ENCODE results near the gene DLEC1.

The DLEC1 gene

DNA sequence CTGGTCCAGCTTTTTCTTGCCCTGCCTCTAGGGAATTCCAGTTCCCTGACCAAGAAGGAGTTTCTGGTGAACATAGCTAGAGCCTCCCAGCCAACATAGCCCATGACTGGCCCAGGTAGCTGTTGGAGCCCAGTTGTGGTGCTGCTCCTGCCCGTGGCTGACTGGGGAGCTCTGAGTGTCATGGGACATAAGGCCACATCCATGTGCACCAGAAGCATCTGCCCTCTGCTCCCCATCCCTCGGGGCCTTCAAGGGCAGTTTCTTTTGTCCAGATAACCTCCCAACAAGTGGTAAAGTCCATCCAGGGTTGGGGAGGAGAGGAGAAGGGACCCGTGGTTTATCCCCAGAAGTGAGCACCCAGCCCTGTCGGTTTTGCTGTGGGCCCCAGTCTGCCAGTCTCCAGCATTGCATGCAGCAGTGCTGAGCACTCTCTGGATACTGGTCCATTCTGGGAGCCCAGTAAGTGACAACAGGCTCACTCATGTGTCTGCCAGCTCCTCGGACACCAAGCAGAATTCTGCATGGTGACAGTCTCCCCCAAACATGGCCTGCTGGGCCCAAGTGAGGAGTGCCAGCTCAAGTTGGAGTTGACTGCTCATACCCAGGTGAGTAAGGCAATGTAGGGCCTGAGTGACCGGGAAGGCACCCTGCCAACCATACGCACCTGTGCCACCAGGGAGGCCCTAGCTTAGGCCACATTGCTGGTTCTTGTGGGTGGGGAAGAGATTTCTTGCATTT lies 69.1 kb downstream of the DLEC1 start:
- Histone ChIP-seq H3K9me2 (replicated peaks; ENCODE audit: low read depth, low read length) (no peaks in the 10 kb centered on the region), H3K36me3 (ENCODE audit: insufficient read depth, low read length) (no peaks in the 10 kb centered on the region), H3F3A (ENCODE audit: low read depth) (no peaks in the 10 kb centered on the region), H3K4me2 (ENCODE audit: low read depth, low read length, poor library complexity, severe bottlenecking) (no peak overlapping the region), H3K27me3 (ENCODE audit: insufficient read depth, low read length, poor library complexity, severe bottlenecking) (no peaks in the 10 kb centered on the region), H3K4me1 (ENCODE audit: insufficient read depth, low read length, poor library complexity, severe bottlenecking) (no peaks in the 10 kb centered on the region), H3K9me3 (ENCODE audit: insufficient read depth, low read depth, low read length) (peaks cover 5% of the 10 kb centered on the region; the same call in 1 of the 2 replicates), H3K79me2 (ENCODE audit: insufficient read depth, low read length) (no peaks in the 10 kb centered on the region), H2AFZ (ENCODE audit: low read length) (no peak overlapping the region), H3K9ac (ENCODE audit: low read depth, low read length, poor library complexity, severe bottlenecking) (no peak overlapping the region), H4K20me1 (ENCODE audit: insufficient read depth, low read length, poor library complexity, severe bottlenecking) (no peaks in the 10 kb centered on the region), H3K4me3 (ENCODE audit: low read length, poor library complexity, severe bottlenecking) (no peak overlapping the region)
- TF ChIP-seq, protein P1, sequence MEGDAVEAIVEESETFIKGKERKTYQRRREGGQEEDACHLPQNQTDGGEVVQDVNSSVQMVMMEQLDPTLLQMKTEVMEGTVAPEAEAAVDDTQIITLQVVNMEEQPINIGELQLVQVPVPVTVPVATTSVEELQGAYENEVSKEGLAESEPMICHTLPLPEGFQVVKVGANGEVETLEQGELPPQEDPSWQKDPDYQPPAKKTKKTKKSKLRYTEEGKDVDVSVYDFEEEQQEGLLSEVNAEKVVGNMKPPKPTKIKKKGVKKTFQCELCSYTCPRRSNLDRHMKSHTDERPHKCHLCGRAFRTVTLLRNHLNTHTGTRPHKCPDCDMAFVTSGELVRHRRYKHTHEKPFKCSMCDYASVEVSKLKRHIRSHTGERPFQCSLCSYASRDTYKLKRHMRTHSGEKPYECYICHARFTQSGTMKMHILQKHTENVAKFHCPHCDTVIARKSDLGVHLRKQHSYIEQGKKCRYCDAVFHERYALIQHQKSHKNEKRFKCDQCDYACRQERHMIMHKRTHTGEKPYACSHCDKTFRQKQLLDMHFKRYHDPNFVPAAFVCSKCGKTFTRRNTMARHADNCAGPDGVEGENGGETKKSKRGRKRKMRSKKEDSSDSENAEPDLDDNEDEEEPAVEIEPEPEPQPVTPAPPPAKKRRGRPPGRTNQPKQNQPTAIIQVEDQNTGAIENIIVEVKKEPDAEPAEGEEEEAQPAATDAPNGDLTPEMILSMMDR (conservative IDR thresholded peaks at IDR 0.05; ENCODE audit: low read length), result no peak
- no peak for TF ChIP-seq EZH2phosphoT487 (IDR thresholded peaks at IDR 0.05; ENCODE audit: borderline replicate concordance)

DNA sequence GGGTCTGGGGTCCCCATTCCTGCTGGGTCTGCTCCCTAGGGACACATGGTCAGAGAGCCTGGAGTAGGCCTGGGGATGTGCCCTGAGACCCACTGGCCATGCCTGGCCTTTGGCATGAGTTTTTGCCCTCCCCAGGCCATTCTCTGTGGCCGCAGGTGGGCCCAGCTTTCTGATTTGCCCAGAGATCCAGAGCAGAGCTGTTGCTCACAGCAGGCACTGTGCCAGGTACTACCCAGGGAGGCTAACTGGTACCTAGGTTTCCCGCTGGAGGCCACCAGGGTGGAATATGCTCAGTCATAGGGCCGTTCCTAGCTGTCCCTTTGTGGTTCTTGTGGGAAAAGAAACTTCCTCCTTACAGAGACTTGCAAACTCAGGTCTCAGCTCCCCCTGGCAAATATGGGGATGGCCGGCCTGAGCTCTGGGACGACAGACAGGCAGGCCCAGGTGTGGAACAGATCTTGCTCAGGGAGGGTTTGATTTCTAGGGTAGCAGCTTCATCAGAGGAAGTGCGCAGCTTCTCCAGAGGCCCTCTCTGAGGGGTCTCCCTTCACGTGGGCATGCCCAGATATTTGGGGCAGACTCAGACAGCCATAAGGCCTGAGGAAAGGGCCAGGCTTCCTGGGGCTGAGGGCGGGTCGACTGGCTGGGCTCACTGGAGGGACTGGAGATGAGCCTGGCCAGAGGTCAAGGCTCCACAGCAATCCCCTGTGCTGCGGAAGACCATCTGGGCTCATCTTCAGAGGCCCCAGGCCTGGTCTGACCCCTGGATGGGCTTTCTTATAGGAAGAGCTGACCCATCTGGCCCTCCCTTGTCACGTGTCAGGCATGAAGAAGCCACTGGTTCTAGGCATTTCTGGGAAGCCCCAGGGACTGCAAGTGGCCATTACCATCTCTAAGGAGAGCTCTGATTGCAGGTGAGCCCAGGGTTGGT lies 69.9 kb downstream of the DLEC1 start:
- Histone ChIP-seq H3K9ac (ENCODE audit: low read depth, low read length, poor library complexity, severe bottlenecking) (no peak overlapping the region), H3K4me1 (ENCODE audit: insufficient read depth, low read length, poor library complexity, severe bottlenecking) (no peaks in the 10 kb centered on the region), H3K9me2 (replicated peaks; ENCODE audit: low read depth, low read length) (no peaks in the 10 kb centered on the region), H3K9me3 (ENCODE audit: insufficient read depth, low read depth, low read length) (peaks cover 5% of the 10 kb centered on the region; the same call in 1 of the 2 replicates), H2AFZ (ENCODE audit: low read length) (no peak overlapping the region), H3K27me3 (ENCODE audit: insufficient read depth, low read length, poor library complexity, severe bottlenecking) (no peaks in the 10 kb centered on the region), H3K4me3 (ENCODE audit: low read length, poor library complexity, severe bottlenecking) (no peak overlapping the region), H3K79me2 (ENCODE audit: insufficient read depth, low read length) (no peaks in the 10 kb centered on the region), H3K36me3 (ENCODE audit: insufficient read depth, low read length) (no peaks in the 10 kb centered on the region), H3K4me2 (ENCODE audit: low read depth, low read length, poor library complexity, severe bottlenecking) (no peak overlapping the region), H4K20me1 (ENCODE audit: insufficient read depth, low read length, poor library complexity, severe bottlenecking) (no peaks in the 10 kb centered on the region), H3F3A (ENCODE audit: low read depth) (no peaks in the 10 kb centered on the region)
- TF ChIP-seq EZH2phosphoT487 (IDR thresholded peaks at IDR 0.05; ENCODE audit: borderline replicate concordance), result no peak
- TF ChIP-seq, protein P1 (conservative IDR thresholded peaks at IDR 0.05; ENCODE audit: low read length), result no peak

DNA sequence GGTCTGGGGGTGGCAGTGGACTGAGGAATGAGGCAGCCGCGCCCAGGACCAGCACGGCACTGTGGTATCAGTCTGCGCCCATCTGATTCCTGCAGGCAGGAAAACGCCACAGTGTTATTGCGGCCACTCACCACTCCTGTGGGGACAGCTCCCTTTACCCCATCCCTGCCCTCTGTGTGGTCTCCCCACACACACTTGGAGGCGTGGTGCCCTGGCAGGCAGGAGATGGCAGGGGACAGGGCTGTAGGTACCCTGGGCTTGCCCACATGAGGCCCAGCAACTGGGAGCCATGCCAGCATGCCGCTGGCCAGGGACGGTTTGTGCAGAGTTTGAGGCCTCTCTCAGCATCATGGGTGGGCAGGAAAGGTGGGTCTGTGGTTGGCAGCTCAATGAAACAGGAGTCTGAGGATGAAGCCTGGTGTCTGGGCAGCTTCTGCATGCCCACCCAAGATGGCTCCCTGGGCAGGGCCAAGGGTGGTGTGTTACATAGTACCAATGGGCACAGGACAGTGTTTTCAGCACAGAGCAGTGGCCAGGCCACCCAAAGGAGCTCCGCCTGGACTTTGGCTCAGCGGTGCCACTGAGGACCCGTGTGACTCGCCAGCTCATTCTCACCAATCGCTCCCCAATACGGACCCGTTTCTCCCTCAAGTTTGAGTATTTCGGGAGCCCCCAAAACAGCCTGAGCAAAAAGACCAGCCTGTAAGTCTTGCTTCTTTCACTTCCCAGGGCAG lies 70.7 kb downstream of the DLEC1 start:
- Histone ChIP-seq H3K4me3 (ENCODE audit: low read length, poor library complexity, severe bottlenecking) (no peak overlapping the region), H3K9ac (ENCODE audit: low read depth, low read length, poor library complexity, severe bottlenecking) (no peak overlapping the region), H2AFZ (ENCODE audit: low read length) (no peak overlapping the region), H4K20me1 (ENCODE audit: insufficient read depth, low read length, poor library complexity, severe bottlenecking) (no peaks in the 10 kb centered on the region), H3K79me2 (ENCODE audit: insufficient read depth, low read length) (no peaks in the 10 kb centered on the region), H3K36me3 (ENCODE audit: insufficient read depth, low read length) (no peaks in the 10 kb centered on the region), H3K9me3 (ENCODE audit: insufficient read depth, low read depth, low read length) (peaks cover 5% of the 10 kb centered on the region; the same call in 1 of the 2 replicates), H3F3A (ENCODE audit: low read depth) (no peaks in the 10 kb centered on the region), H3K9me2 (replicated peaks; ENCODE audit: low read depth, low read length) (no peaks in the 10 kb centered on the region), H3K27me3 (ENCODE audit: insufficient read depth, low read length, poor library complexity, severe bottlenecking) (no peaks in the 10 kb centered on the region), H3K4me2 (ENCODE audit: low read depth, low read length, poor library complexity, severe bottlenecking) (no peak overlapping the region), H3K4me1 (ENCODE audit: insufficient read depth, low read length, poor library complexity, severe bottlenecking) (no peaks in the 10 kb centered on the region)
- TF ChIP-seq, protein P1 (conservative IDR thresholded peaks at IDR 0.05; ENCODE audit: low read length), result no peak
- no peak for TF ChIP-seq EZH2phosphoT487 (IDR thresholded peaks at IDR 0.05; ENCODE audit: borderline replicate concordance)

Data from Loucy (cell line).